ENCODE measurements around the gene MRPS24.

GRCh38 chr7:43891069-43891955 lies 22.0 kb upstream of the MRPS24 start:
- TF ChIP-seq ELF4 (CRISPR knock-in tag; IDR thresholded peaks at IDR 0.05; ENCODE audit: low read depth) (no peak), CREB1 (CRISPR knock-in tag; IDR thresholded peaks at IDR 0.05) (no peak), CTCF (IDR thresholded peaks at IDR 0.05) (no peak), E2F4 (CRISPR knock-in tag; IDR thresholded peaks at IDR 0.05; ENCODE audit: borderline replicate concordance, low read depth) (no peak), SP1 (CRISPR knock-in tag; conservative IDR thresholded peaks at IDR 0.05) (no peak), CREM (CRISPR knock-in tag; IDR thresholded peaks at IDR 0.05) (no peak), E2F1 (CRISPR knock-in tag; IDR thresholded peaks at IDR 0.05) (no peak), ARID4B (CRISPR knock-in tag; IDR thresholded peaks at IDR 0.05; ENCODE audit: borderline replicate concordance) (no peak), USF2 (CRISPR knock-in tag; IDR thresholded peaks at IDR 0.05) (no peak)

Data from WTC11 (cell line).